Left kidney (tissue), 2 donors: ENCODE data around the gene SPATA13. TPM values are rescaled to one million over a fixed set of nuclear protein-coding genes. Genes with fewer than 3 reads are reported as not detected.
"Not testable (repeated sequence)": the region's sequence is repeated elsewhere in the genome, so short reads cannot be mapped to it uniquely, and the experiment has no call there.

ENCODE experiments used
- DNase-seq: peaks from one replicate; pipeline ENCODE4 v3.0.0-alpha.2; 2013
- polyA plus RNA-seq: library from polyadenylated mRNA; unstranded; fragments of 120-200 nt; gene quantifications from one replicate; pipeline ENCODE4 v1.2.1, GENCODE V29; 2013; ENCODE audit not compliant: insufficient read length

Gene SPATA13
- polyA plus RNA-seq, 1 donor, result 68.1 TPM

- DNase-seq, result not testable (repeated sequence)
Observed at GRCh38 chr13:24318878-24319277, 158.4 kb downstream of the SPATA13 start.

GRCh38 chr13:24319641-24320040, 159.1 kb downstream of the SPATA13 start:
- not testable (repeated sequence) for DNase-seq

- DNase-seq, result not testable (repeated sequence)
Observed at GRCh38 chr13:24321416-24321815, 160.9 kb downstream of the SPATA13 start.

GRCh38 chr13:24322470-24322869, 161.9 kb downstream of the SPATA13 start:
- not testable (repeated sequence) for DNase-seq

DNA sequence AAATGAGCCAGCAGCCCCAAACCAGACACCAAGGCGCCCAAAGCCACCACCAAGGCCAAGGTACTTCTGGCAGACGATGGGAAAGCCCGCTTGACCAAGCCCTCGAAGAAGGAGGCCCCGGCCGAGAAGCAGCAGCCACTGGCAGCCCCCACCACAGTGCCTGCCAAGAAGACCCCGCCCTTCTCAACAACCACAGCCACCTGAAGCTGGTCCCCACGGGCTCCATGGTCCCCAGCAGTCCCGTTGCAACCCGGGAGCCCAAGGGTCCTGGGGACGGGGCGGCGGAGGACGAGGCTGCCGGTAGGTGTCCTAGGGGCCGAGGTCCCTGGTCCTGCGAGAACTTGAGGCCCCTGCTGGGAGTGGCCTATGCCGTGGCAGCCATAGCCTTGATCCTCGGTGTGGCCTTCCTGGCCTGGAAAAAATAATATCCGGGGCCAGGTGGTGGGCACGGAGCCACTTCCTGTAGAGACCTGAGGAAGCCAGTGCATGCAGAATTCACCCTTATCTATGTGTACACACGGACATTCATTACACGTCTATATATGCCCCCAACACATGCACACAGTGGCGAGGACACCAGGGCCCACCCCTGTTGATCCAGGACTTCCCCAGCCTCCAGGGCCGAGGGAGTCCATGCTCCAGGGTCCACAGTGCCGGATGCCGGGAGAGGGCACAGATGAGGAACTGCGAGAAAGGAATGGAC, 162.7 kb downstream of the SPATA13 start:
- DNase-seq, result no peak

GRCh38 chr13:24323739-24324075, 163.2 kb downstream of the SPATA13 start:
- no peak for DNase-seq

- not testable (repeated sequence) for DNase-seq
Observed at GRCh38 chr13:24327598-24327997, 167.1 kb downstream of the SPATA13 start.

DNA sequence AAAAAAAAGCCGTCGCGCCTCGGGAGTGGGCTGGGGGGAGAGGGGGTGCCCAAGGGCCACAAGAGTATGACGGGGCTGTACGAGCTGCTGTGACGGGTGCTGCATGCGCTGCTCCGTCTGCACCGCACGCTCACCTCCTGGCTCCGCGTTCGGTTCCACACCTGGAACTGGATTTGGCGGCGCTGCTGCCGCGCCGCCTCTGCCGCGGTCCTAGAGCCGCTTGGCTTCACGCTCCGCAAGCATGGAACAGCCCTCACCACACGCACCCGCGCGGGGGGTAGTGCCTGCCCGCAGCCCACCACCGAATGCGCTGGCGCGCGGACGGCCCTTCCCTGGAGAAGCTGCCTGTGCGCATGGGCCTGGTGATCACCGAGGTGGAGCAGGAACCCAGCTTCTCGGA, 167.6 kb downstream of the SPATA13 start:
- DNase-seq, result peak; percentile 17

- no peak for DNase-seq
Observed at GRCh38 chr13:24338721-24339120, 178.2 kb downstream of the SPATA13 start.

- no peak for DNase-seq
Observed at GRCh38 chr13:24339937-24340607, 179.6 kb downstream of the SPATA13 start.

DNA sequence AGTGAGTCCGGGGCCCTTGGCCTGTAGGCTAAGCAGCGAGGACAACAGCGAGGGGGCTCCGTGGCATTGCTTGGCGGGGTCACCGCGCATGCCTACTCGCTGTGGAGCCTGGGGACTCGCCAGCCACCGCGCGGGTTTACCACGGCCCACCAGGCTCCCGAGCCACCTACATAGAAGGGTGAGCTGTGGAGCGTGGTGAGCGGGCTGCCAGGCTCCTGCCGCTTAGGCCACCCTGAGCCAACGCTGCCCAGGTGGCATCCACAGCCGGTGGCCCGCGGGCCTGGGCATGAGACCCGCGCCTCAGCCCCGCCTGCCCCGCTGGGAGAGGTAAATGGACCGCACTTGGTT, 180.1 kb downstream of the SPATA13 start:
- no peak for DNase-seq

DNA sequence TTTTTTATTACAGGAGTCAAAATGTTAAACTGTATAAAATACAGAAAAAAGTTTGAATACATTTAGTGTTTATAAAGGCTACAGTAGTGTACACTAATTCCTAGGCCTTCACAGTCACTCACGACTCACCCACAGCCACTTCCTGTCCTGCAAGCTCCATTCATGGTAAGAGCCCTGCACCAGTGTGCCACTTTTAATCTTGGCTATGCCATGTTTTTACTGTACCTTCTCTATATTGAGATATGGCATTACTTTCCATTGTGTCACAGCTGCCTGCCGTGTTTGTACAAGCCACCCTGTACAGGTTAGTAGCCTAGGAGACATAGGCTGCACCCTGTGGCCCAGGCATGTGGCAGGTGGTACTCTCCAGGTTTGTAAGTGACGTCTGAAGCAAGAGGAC, 180.9 kb downstream of the SPATA13 start:
- DNase-seq, result no peak

DNA sequence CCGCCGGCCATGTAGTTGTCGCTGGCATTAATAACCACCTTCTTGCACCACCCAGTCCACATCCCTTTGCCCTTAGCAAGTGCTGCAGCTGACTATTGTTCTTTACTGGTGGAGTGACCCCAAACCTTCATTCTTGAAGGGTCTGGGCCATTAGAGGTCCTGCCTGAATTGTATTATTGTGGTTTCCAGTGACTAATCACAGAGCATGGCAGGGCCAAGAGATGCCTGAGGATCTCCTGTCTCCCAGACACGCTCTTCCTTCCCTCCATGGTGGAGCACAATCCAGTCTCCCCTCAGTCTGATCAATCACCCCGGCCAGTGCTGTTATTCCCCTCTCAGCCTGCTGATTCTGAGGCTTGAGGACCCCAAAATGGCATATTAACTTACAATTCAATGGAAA, 187.9 kb downstream of the SPATA13 start:
- no peak for DNase-seq

DNA sequence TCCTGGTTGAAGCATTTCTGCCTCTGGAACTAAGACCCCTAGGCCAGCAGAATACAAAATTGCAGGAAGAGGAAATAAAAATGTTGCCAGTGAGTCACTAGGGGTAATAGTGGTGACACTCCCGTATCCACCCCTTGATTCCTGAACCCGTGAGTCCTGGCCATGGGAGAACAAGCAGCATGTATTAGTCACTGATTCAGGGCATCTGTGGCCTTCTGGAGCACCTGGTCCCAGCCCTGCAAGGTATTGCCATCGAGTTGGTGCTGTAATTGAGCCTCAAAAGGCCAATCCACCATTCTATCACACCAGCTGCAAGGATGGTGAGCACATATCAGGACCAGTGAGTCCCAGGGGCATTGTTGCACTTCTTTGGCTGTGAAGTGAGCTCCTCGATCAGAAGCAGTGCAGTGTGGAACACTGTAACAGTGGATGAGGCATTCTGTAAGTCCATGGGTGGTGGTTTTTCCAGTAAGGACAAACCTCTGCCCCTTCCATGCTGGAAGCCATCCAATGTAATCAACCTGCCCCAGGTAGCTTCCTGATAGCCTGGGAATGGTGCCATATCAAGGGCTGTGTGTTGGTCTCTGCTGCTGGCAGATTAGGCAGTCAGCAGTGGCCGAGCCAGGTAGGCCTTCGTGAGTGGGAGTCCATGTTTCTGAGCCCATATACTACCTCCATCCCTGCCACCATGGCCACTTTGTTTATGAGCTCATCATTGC, 188.4 kb downstream of the SPATA13 start:
- DNase-seq, result no peak

- not testable (repeated sequence) for DNase-seq
Observed at GRCh38 chr13:24349778-24350664, 189.5 kb downstream of the SPATA13 start.

GRCh38 chr13:24351423-24351822, 190.9 kb downstream of the SPATA13 start:
- no peak for DNase-seq

DNA sequence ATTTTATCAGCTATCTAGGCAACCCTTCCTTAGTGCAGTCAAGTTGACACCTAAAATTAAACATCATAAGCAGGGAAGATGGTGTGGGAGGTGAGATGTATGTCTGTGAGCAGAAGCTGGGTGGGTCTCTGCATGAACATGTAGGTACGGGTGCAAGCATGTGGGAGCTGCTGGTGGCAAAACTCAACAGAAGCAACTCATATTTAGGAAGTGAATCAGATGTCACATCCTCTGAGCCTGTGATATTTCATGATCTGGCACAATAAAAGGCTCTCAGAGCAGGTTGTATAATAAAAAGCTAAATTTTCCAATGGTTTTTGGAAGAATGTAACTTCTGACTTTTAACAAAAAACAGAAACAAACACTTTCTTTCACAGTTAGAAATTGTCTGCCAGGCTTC, 193.2 kb downstream of the SPATA13 start:
- DNase-seq, result no peak

DNA sequence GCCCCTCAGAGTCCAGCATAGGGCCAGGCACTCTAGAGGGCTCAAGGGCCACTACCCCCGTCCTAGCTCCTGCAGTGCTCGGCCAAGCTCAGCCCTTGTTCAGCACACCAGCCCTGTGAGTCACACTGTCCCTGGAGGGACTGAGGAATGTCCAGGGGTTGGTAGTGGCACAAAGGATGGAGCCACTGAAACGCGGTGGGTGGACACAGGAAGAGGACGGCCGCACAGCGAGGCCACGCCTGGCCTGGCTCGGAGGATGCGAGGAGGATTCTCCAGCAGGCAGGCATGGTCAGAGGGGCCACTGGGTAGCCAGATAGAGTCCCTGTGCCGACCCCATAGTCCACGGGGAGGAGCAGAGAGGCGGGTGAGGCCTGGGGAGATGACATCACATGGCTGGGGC, 194.6 kb downstream of the SPATA13 start:
- DNase-seq, result no peak

- no peak for DNase-seq
Observed at GRCh38 chr13:24356270-24356669, 195.8 kb downstream of the SPATA13 start.
